Measurements from ENCODE around the gene GNL1.

- TF ChIP-seq, protein P1, sequence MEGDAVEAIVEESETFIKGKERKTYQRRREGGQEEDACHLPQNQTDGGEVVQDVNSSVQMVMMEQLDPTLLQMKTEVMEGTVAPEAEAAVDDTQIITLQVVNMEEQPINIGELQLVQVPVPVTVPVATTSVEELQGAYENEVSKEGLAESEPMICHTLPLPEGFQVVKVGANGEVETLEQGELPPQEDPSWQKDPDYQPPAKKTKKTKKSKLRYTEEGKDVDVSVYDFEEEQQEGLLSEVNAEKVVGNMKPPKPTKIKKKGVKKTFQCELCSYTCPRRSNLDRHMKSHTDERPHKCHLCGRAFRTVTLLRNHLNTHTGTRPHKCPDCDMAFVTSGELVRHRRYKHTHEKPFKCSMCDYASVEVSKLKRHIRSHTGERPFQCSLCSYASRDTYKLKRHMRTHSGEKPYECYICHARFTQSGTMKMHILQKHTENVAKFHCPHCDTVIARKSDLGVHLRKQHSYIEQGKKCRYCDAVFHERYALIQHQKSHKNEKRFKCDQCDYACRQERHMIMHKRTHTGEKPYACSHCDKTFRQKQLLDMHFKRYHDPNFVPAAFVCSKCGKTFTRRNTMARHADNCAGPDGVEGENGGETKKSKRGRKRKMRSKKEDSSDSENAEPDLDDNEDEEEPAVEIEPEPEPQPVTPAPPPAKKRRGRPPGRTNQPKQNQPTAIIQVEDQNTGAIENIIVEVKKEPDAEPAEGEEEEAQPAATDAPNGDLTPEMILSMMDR (IDR thresholded peaks at IDR 0.05; ENCODE audit: low read depth, low read length, missing input control), result no peak
- TF ChIP-seq YY1 (IDR thresholded peaks at IDR 0.05), result no peak
- no peak for TF ChIP-seq MAX (IDR thresholded peaks at IDR 0.05)
- TF ChIP-seq REST (IDR thresholded peaks at IDR 0.05), result no peak
- no peak for TF ChIP-seq RAD21 (IDR thresholded peaks at IDR 0.05)
- TF ChIP-seq SP1 (IDR thresholded peaks at IDR 0.05), result no peak
- no peak for TF ChIP-seq NR2F2 (IDR thresholded peaks at IDR 0.05)
- TF ChIP-seq, protein P2, sequence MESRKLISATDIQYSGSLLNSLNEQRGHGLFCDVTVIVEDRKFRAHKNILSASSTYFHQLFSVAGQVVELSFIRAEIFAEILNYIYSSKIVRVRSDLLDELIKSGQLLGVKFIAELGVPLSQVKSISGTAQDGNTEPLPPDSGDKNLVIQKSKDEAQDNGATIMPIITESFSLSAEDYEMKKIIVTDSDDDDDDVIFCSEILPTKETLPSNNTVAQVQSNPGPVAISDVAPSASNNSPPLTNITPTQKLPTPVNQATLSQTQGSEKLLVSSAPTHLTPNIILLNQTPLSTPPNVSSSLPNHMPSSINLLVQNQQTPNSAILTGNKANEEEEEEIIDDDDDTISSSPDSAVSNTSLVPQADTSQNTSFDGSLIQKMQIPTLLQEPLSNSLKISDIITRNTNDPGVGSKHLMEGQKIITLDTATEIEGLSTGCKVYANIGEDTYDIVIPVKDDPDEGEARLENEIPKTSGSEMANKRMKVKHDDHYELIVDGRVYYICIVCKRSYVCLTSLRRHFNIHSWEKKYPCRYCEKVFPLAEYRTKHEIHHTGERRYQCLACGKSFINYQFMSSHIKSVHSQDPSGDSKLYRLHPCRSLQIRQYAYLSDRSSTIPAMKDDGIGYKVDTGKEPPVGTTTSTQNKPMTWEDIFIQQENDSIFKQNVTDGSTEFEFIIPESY (IDR thresholded peaks at IDR 0.05), result no peak
- no peak for TF ChIP-seq ATF3 (IDR thresholded peaks at IDR 0.05)
- no peak for TF ChIP-seq TAF1 (conservative IDR thresholded peaks at IDR 0.05)
Measured at GRCh38 chr6:30547454-30547853, 8.8 kb downstream of the GNL1 start.
